Measurements from ENCODE around the gene CDK6.

GRCh38 chr7:92697012-92697411 lies 139.4 kb downstream of the CDK6 start:
- TF ChIP-seq CTCF (IDR thresholded peaks at IDR 0.05; ENCODE audit: low read length) (no peak), EZH2 (IDR thresholded peaks at IDR 0.05; ENCODE audit: borderline replicate concordance, low read length) (no peak)

All from OCI-LY1 (cell line).